Liver (tissue), 9 donors: ENCODE measurements around the gene ETFDH. TPM values are rescaled to one million over a fixed set of nuclear protein-coding genes. Genes with fewer than 3 reads are reported as not detected.

ENCODE experiments used
- DNase-seq: peaks from one replicate; pipeline ENCODE4 v3.0.0-alpha.2; 2017; ENCODE audit warnings: low spot score
- H3K27ac ChIP-seq, 2 donors: one replicate each; pipeline ENCODE4 v1.7.0; 2013; ENCODE audit warnings: inconsistent platforms in 2 of 2, low read length in 2 of 2, control low read depth in 1 of 2, low read depth in 1 of 2, mild to moderate bottlenecking in 1 of 2
- H3K27me3 ChIP-seq, 4 donors: one replicate each; pipeline versions ENCODE4 v1.6.1 to v1.7.0; 2013; ENCODE audit warnings: low read length in 3 of 4, inconsistent platforms in 1 of 4, mild to moderate bottlenecking in 1 of 4, moderate library complexity in 1 of 4; ENCODE audit not compliant: control insufficient read depth in 4 of 4, insufficient read depth in 4 of 4
- H3K36me3 ChIP-seq, 4 donors: one replicate each; pipeline versions ENCODE4 v1.6.1 to v1.7.0; 2013; ENCODE audit warnings: low read length in 3 of 4, mild to moderate bottlenecking in 3 of 4, low read depth in 1 of 4, moderate library complexity in 1 of 4; ENCODE audit not compliant: control insufficient read depth in 4 of 4, insufficient read depth in 3 of 4
- H3K4me1 ChIP-seq, 4 donors: one replicate each; pipeline versions ENCODE4 v1.6.1 to v1.7.0; 2013; ENCODE audit warnings: low read length in 3 of 4, mild to moderate bottlenecking in 3 of 4, moderate library complexity in 1 of 4; ENCODE audit not compliant: control insufficient read depth in 4 of 4, insufficient read depth in 4 of 4
- H3K4me3 ChIP-seq, 3 donors: one replicate each; pipeline versions ENCODE4 v1.6.1 to v1.7.0; 2013; ENCODE audit warnings: low read length in 3 of 3, control low read depth in 1 of 3, low read depth in 1 of 3, mild to moderate bottlenecking in 1 of 3
- H3K9ac ChIP-seq, 2 donors: one replicate each; pipeline ENCODE4 v1.7.0; 2013; ENCODE audit warnings: low read length in 2 of 2, mild to moderate bottlenecking in 2 of 2, moderate library complexity in 2 of 2, control low read depth in 1 of 2, low read depth in 1 of 2
- H3K9me3 ChIP-seq, 4 donors: one replicate each; pipeline versions ENCODE4 v1.6.1 to v1.7.0; 2013; ENCODE audit warnings: low read length in 3 of 4; ENCODE audit not compliant: control insufficient read depth in 4 of 4
- CTCF ChIP-seq: fragments of 150-350 bp; IDR thresholded peaks from 2 replicates; pipeline ENCODE4 v1.5.1; 2017; ENCODE audit warnings: improper control_type of control experiment, low read depth, low read length; ENCODE audit not compliant: missing input control
- EGR1 ChIP-seq, 2 donors: IDR thresholded peaks; 2 replicates each; pipeline ENCODE4 v1.6.1; 2016 to 2018; ENCODE audit warnings: antibody characterized with exemption in 2 of 2, low read depth in 2 of 2
- FOXA1 ChIP-seq: IDR thresholded peaks from 2 replicates; pipeline ENCODE4 v1.6.1; 2016; ENCODE audit warnings: antibody characterized with exemption
- FOXA2 ChIP-seq: IDR thresholded peaks from 2 replicates; pipeline ENCODE4 v1.6.1; 2016; ENCODE audit warnings: antibody characterized with exemption
- GABPA ChIP-seq, 2 donors: IDR thresholded peaks in 1 of 2; conservative IDR thresholded peaks in 1 of 2; 2 replicates each; pipeline ENCODE4 v1.6.1; 2016; ENCODE audit warnings: antibody characterized with exemption in 2 of 2, mild to moderate bottlenecking in 1 of 2, moderate library complexity in 1 of 2
- HNF4A ChIP-seq, 2 donors: conservative IDR thresholded peaks; 2 replicates each; pipeline ENCODE4 v1.6.1; 2016; ENCODE audit warnings: antibody characterized with exemption in 2 of 2, mild to moderate bottlenecking in 2 of 2
- HNF4G ChIP-seq: IDR thresholded peaks from 2 replicates; pipeline ENCODE4 v1.6.1; 2016; ENCODE audit warnings: antibody characterized with exemption
- JUND ChIP-seq, 2 donors: IDR thresholded peaks; 2 replicates each; pipeline ENCODE4 v1.6.1; 2016; ENCODE audit warnings: antibody characterized with exemption in 2 of 2
- MAX ChIP-seq: IDR thresholded peaks from 2 replicates; pipeline ENCODE4 v1.6.1; 2016; ENCODE audit warnings: antibody characterized with exemption
- NR2F2 ChIP-seq: IDR thresholded peaks from 2 replicates; pipeline ENCODE4 v1.6.1; 2016; ENCODE audit warnings: antibody characterized with exemption
- RAD21 ChIP-seq, 2 donors: IDR thresholded peaks; 2 replicates each; pipeline ENCODE4 v1.6.1; 2016; ENCODE audit warnings: antibody characterized with exemption in 2 of 2, mild to moderate bottlenecking in 2 of 2
- REST ChIP-seq: IDR thresholded peaks from 2 replicates; pipeline ENCODE4 v1.6.1; 2016; ENCODE audit warnings: antibody characterized with exemption, mild to moderate bottlenecking
- RXRA ChIP-seq, 2 donors: IDR thresholded peaks; 2 replicates each; pipeline ENCODE4 v1.6.1; 2017 to 2018; ENCODE audit warnings: antibody characterized with exemption in 2 of 2, mild to moderate bottlenecking in 1 of 2
- SP1 ChIP-seq: IDR thresholded peaks from 2 replicates; pipeline ENCODE4 v1.6.1; 2018; ENCODE audit warnings: antibody characterized with exemption, mild to moderate bottlenecking
- TAF1 ChIP-seq: conservative IDR thresholded peaks from 2 replicates; pipeline ENCODE4 v1.6.1; 2016; ENCODE audit warnings: antibody characterized with exemption, mild to moderate bottlenecking
- YY1 ChIP-seq: IDR thresholded peaks from 2 replicates; pipeline ENCODE4 v1.6.1; 2016; ENCODE audit warnings: antibody characterized with exemption, mild to moderate bottlenecking
- ZBTB33 ChIP-seq: IDR thresholded peaks from 2 replicates; pipeline ENCODE4 v1.6.1; 2016; ENCODE audit warnings: antibody characterized with exemption
- WGBS: extraction: QIAGEN DNeasy Blood & Tissue Kit; methylation state at CpG from one replicate; pipeline ENCODE4 v1.1.7; 2013; 5-methylcytosine and 5-hydroxymethylcytosine counted together
- polyA plus RNA-seq, 2 donors: library from polyadenylated mRNA; stranded (reverse) in 1 of 2; unstranded in 1 of 2; fragments of 200-250 nt in 1 of 2; fragments of >200 nt in 1 of 2; fragmentation: Nextera tagmentation in 1 of 2; extraction: Ambion mirVana in 1 of 2; gene quantifications; one replicate each; pipeline versions ENCODE4 v1.2.1 to v1.2.3, GENCODE V29; 2013 to 2015
- total RNA-seq, 2 donors: library from RNA; depleted of rRNA; stranded (reverse); fragments of >200 nt; gene quantifications; one replicate each; pipeline ENCODE4 v1.2.3, GENCODE V29; 2014
- TF ChIP-seq, protein P1 (sequence below): IDR thresholded peaks from 2 replicates; pipeline ENCODE4 v1.6.1; 2016; ENCODE audit warnings: antibody characterized with exemption
- donor health status: healthy.
- donor health status: healthy.
- donor health status: healthy.
- donor health status: healthy.
- donor health status: healthy.

ETFDH gene
- total and polyA plus RNA-seq, 4 donors: 40.7 to 151 (median 117) TPM

GRCh38 chr4:158715802-158716201, 43.7 kb downstream of the ETFDH start:
- Histone ChIP-seq H3K27ac (no peak overlapping the region), H3K36me3 (peaks cover 7 to 66% (median 56%) of the 10 kb centered on the region in 4 donors), H3K9me3 (no peaks in the 10 kb centered on the region), H3K4me1 (peaks cover 0 to 3% (median 0%) of the 10 kb centered on the region in 4 donors), H3K4me3 (no peak overlapping the region), H3K27me3 (no peaks in the 10 kb centered on the region), H3K9ac (no peak overlapping the region)
- no peak for DNase-seq
- WGBS: 82% methylated on average over 3 of the region's 3 CpGs
- TF ChIP-seq MAX (no peak), HNF4G (no peak), FOXA1 (no peak), SP1 (no peak)

DNA sequence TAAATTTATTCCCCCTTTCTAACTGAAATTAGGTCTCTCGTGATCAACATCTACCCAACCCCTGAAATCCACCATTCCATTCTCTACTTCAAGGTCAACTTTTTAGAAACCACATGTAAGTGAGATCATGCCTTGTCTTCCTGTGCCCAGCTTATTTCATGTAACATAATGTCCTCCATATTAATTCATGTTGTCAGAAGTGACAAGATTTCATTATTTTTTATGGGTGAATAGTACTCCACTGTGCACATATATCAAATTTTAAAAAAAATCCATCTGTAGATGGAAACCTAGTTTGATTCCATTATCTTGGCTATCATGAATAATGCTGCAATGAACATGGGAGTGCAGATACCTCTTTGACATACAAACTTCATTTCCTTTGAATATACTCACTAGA, 49.6 kb downstream of the ETFDH start:
- H3K4me3 ChIP-seq: no peak overlapping the region
- 93% methylated on average over 1 of the region's 1 CpG for WGBS
- no peak for DNase-seq
- H3K9ac ChIP-seq: no peak overlapping the region
- H3K27me3 ChIP-seq: no peaks in the 10 kb centered on the region
- peaks cover 0 to 18% (median 6%) of the 10 kb centered on the region in 4 donors for H3K4me1 ChIP-seq
- H3K9me3 ChIP-seq: no peaks in the 10 kb centered on the region
- no peak overlapping the region for H3K27ac ChIP-seq
- peaks cover 3 to 31% (median 25%) of the 10 kb centered on the region in 4 donors for H3K36me3 ChIP-seq
- no peak for TF ChIP-seq RAD21 (IDR thresholded peaks at IDR 0.05)
- TF ChIP-seq EGR1 (IDR thresholded peaks at IDR 0.05; ENCODE audit: low read depth in 2 of 2): no peak
- no peak for TF ChIP-seq HNF4A (conservative IDR thresholded peaks at IDR 0.05)
- no peak for TF ChIP-seq TAF1
- no peak for TF ChIP-seq MAX
- TF ChIP-seq JUND (IDR thresholded peaks at IDR 0.05): no peak
- no peak for TF ChIP-seq FOXA1
- TF ChIP-seq FOXA2: no peak
- no peak for TF ChIP-seq HNF4G
- no peak for TF ChIP-seq GABPA (IDR thresholded peaks at IDR 0.05 in 1 of 2, conservative IDR thresholded peaks at IDR 0.05 in 1 of 2)
- TF ChIP-seq RXRA (IDR thresholded peaks at IDR 0.05): no peak
- TF ChIP-seq YY1: no peak
- TF ChIP-seq NR2F2: no peak
- TF ChIP-seq, protein P1, sequence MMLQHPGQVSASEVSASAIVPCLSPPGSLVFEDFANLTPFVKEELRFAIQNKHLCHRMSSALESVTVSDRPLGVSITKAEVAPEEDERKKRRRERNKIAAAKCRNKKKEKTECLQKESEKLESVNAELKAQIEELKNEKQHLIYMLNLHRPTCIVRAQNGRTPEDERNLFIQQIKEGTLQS: no peak
- no peak for TF ChIP-seq REST
- no peak for TF ChIP-seq ZBTB33
- TF ChIP-seq CTCF: no peak
- no peak for TF ChIP-seq SP1
